ENCODE measurements around the gene HRAS.
"Not testable (repeated sequence)": the region's sequence is repeated elsewhere in the genome, so short reads cannot be mapped to it uniquely, and the experiment has no call there.

Gene HRAS

DNA sequence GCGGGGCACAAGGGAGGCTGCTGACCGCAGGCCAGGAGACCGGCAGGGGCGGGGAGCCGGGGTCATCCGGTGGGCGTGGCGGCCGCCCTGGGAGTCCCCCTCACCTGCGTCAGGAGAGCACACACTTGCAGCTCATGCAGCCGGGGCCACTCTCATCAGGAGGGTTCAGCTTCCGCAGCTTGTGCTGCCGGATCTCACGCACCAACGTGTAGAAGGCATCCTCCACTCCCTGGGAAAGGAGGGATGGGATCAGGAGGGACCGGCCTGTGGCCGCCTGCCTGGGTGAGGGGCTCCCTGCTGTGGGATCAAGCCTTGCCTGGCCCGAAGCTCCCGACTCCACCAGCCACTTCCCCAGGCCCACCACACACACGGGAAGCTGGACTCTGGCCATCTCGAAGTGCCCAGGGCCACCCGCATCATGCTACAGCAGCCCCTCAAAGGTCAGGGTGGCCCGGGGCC lies 2.8 kb downstream of the HRAS start:
- no peak for DNase-seq

DNA sequence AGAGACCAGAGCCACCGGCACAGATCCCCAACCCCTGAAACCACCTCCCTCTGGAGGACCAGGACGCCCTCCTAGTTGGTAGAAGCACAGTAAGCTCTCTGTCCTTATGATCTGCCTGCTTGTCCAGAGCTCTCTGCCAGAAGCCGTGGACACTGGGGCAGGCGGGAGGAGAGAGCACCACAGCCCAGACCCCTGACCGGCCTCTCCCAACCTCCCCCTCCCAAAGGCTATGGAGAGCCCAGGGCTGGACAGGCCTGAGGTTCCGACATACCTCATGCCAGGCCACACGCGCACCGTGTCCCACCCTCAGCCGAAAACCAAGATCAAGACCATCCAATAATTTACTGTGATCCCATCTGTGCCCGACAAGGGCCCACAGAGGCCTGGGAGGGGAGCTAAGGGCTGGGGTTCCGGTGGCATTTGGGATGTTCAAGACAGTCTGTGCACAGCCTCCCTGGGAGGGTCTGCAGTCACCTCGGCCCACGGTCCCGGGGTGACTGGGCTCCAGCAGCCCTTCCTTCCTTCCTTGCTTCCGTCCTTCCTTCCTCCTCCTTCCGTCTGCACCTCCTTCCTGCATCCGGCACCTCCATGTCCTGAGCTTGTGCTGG lies 3.4 kb downstream of the HRAS start:
- no peak for DNase-seq

DNA sequence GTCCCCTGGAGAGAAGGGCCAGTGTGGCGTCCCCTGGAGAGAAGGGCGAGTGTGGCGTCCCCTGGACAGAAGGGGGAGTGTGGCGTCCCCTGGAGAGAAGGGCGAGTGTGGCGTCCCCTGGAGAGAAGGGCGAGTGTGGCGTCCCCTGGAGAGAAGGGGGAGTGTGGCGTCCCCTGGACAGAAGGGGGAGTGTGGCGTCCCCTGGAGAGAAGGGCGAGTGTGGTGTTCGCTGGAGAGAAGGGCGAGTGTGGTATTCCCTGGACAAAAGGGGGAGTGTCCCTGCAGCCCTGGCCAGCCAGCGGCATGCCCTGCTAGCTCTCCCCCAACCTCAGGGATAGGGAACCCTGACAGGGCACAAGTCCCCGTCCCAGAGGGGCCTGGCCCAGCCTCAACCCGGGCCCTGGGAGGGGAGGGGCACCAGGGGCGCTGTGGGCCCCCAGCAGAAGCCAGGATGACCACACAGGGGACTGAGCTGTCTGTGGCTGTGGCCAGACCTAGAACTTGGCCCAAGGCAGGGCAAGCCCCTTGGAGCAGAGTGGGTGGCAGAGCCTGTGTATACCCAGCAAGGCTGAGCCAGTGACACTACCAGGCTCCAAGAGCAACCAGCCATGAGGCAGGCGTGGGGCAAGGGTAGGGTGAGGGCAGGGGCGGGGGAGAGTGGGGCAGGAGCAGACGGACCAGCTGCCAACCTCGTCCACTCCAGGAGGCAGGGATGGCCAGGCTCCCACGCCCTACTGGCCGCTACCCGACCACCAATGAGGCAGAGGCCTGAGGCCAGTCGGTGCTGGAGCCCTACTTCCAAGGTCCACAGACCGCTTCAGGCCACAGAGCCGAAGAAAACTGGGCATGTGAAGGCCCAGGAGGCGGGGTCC lies 4.2 kb downstream of the HRAS start:
- no peak for DNase-seq

DNA sequence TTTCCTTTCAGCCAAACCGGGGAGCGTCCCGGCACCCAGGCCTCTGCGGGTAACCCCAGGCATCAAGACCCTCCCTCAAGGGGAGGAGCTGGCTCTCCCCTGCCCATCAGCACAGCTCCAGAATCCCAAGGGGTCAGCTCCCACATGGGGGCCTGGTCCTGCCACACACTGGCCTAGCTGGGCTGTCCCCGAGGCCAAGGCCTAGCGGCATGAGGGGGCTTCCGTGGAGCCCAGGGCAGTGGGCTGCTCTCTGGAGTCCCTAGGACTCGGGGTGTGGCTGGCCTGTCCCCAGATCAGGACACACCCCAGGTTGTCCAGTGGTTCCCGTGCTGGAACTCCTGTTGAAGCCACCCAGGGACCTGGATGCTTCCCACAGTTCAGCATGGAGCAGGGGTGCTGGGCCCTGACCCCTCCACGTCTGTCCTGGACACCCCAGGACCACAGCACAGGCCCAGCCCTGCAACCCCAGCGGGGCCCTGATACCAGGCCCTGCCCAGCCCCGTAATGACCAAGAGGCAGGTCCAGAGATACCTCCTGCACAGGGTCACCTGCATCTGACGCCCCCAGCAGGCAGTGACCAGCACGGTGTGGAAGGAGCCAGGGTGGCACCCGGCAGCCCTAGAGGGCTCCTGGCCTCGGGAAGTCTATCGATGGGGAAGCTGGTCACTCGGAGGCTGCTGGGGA lies 5.5 kb downstream of the HRAS start:
- no peak for DNase-seq

DNA sequence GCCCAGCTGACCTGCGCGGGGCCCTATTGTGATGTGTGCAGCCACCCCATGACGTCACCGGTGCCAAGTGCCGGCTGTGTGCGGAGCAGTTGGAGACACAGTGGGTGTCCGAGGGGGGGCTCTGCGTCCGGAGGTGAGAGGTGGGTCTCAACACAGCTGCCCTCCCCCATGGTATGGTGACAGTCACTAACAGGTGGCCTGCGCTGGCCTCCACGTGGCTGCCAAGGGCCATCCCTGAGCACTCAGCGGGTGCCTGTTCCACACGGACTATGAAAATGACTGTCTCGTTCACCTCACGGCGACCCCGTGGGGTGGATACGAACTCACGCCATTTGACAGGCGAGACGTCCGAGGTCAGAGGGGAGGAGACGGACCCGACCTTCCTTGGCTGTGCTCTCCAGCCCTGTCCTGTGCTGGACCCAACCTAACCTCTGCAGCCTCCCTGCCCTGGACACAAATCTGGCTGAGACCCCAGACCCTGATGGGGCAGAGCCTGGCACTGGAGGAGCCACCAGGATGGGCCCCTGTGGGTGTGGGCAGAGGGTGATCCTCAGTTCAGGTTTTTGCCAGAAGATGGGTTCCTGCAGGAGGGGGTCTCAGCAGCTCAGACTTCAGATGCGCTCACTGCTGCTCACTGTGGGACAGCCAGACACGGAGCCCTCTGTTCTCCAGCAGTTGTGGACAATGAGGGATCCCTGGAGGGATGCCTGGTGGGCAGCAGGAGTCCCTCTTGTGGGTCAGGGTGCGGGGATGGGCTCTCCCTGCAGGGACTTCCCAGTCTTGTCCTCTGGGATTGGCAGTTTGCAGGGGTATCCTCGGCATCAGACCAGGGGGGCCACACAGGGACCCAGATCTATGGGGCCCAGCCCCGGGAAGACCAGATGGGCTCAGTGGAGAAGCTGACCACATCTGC lies 6.3 kb downstream of the HRAS start:
- peak; percentile 21 for DNase-seq

DNA sequence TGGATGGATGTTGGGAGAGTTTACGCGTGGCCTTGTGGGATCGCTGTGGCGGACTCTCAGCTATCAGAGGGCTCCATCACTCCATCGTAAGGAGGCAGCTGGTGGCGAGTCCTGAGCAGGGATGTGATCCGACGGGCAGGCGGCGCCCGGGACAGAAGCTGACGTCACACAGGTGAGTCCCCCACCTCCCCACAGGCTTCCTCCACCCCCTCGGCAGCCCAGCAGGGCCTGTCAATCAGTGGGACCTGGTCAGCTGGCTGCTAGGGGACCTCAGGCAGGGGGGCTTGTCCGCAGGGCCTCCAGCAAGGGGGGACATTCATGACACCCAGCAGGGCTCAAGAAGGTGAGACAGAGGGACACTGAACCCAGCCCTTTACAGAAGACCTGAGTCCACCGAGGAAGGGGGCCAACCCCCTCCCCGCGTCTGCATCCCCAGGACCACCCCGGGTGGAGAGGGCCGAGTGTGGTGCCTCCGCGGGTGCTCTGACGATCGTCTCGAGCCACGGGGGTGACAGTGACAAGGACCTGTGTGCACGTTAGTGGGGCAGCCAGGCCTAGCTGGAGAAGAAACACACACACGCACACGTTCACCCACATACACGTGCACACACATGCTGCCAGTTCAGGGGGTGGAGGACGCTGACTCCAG lies 7.1 kb downstream of the HRAS start:
- DNase-seq: no peak

DNA sequence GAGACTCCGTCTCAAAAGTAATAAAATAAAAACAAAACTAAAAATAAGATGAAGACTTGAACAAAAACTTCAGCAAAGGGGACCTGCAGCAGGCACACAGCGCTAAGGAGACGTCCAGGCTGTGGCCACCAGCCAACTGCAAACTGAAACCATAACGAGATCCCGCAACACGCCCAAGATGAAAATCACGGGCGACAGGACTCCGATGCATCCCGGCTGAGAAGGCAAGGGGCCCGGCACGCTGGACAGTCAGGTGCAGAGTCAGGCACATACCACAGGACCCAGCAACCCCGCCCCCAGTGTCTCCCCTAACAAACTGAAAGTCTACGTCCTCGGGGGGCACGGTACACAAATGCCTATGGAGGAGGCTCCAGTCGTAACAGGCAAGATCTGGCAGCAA lies 9.2 kb downstream of the HRAS start:
- DNase-seq: no peak

DNA sequence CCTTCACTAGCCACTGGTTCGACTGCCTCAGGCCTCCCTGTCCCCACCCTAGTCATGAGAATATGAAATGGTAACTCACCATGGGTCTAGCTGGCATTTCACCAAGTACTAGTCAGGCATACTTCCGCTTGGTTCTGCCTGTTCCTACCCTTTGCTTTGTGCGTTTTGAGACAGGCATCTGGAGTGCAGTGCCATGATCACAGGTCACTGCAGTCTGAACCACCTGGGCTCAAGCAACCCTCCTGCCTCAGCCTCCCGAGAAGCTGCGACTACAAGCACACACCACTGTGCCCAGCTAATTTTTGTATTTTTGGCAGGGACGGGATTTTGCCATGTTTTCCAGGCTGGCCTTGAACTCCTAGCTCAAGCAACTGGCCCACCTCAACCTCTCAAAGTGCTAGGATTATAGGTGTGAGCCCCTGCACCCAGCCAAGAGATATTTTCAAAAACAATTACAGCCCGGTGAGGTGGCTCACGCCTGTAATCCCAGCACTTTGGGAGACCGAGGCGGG lies 14.1 kb downstream of the HRAS start:
- no peak for DNase-seq

DNA sequence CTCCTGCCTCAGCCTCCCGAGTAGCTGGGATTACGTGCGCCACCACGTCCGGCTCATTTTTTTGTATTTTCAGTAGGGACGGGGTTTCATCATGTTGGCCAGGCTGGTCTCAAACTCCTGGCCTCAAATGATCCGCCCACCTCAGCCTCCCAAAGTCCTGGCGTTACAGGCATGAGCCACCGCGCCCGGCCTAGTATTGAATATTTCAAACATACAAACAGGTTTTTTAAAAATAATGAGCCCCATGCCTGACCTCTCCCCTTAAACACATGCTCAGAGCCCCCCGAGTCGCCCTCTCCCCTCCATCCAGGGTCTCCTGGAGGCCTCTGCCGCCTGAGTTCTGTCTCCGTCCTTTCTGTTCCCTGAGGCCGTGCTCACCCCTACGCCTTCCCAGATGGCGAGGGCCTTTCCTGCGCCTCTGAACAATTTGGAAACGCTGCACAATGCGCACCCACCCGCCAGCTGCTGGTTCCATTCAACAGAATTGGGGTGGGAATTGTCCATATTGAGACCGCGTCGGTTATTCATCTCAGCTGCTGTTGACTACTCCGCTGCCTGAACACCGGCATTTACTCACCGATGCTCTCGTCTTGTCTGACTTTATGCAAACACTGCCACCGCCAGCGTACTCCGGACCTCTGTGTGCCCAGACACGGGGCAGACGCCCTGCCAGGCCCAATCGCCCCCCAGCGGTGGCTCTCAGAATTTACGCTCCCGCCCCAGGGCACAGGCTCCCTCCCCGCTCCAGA lies 14.8 kb downstream of the HRAS start:
- DNase-seq: no peak

DNA sequence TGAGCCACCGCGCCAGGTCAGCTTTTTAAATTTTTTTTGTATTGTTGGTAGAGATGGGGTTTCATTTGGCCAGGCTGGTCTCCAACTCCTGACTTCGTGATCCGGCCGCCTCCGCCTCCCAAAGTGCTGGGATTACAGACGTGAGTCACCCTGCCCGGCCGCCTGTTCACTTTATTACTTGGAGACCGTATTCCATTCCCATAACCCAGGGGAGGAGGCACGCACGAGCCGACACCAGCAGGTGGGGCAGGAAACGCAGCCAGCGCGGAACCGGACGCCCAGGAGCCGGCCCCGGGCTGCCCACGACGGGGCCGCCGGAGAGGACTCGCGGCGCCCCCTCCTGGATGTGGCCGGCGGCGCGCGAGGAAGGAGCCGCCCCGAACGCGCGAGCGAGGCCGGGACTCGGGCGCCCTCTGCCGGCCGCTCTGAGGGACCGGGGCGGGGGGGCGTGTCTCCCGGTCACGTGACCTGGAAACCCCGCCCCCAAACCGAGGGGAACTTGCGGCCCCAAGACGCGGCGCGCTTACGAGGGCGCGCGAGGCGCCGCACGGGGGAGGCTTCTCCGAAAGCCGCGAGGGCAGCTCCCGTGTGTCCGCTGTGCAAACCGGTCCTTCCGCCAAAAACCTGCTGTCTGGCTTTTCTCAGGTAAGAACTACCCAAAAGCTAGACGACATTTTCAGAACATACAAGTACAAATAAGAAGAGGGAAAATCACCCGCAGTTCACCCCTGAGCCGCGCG lies 16.7 kb downstream of the HRAS start:
- no peak for DNase-seq

DNA sequence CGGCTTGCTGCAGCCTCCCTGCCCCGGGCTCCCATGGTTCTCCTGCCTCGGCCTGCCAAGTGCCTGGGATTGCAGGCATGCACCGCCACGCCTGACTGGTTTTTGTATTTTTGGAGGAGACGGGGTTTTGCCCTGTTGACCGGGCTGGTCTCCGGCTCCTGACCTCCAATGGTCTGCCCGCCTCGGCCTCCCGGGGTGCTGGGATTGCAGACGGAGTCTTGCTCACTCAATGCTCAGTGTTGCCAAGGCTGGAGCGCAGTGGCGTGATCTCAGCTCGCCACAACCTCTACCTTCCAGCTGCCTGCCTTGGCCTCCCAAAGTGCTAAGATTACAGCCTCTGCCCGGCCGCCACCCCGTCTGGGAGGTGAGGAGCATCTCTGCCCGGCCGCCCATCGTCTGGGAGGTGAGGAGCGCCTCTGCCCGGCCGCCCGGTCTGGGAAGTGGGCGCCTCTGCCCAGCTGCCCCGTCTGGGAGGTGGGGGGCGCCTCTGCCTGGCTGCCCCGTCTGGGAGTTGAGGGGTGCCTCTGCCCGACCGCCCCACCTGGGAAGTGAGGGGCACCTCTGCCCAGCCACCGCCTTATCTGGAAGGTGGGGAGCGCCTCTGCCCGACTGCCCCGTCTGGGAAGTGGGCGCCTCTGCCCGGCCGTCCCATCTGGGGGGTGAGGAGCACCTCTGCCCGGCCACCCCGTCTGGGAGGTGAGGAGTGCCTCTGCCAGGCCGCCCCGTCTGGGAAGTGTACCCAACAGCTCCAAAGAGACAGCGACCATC lies 18.3 kb downstream of the HRAS start:
- not testable (repeated sequence) for DNase-seq

DNA sequence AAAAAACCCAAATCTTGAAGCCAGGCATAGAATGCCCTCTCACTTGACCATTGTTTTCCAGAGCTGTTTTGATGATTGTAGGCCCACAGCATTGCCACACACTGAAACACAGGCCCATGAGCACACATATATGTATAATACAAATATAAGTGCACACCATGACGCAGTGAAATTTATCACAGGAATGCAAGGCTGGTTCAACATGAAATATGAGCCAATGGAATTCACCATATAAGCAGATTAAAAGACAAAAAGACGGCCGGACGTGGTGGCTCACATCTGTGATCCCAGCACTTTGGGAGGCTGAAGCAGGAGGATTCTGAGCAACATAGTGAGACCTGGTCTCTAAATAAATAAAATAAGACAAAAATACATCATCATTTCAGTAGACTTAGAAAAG lies 19.0 kb downstream of the HRAS start:
- no peak for DNase-seq

DNA sequence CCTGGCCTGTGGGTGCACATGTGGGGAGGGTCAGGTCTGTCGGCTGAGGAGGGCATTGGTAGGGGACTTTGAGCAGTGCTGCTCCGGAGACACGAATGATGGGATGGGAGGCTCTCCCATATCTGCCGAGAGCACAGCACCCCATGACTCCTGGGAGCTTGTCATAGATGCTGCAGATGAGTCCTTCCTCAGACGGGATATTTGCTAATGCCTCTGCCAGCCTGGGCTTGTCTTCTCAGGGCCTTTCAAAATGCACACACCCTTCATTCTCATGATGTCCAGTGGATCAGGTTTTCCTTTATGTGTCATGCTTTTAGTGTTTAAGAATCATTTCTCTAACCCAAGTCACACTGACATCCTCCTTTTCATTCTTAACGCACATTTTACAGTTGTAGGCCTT lies 20.2 kb downstream of the HRAS start:
- DNase-seq: no peak

DNA sequence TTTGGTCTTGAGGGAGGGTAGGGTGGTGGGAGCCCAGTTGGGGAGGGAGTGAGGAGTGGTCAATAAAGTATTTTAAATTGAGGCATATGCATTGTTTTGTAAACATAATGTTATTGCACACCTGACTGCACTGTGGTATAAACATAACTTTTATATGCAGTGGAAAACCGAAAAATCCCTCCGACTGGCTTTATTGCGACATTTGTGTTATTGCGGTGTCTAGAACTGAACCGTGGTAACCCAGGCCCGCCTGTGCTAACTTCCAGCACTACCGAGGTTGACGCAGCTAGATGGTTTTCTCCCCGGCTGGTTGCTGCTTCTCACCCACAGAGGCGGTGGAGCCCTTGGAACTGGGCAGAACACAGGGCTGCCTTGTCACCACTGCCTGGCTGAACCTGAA lies 20.8 kb downstream of the HRAS start:
- DNase-seq: no peak

DNA sequence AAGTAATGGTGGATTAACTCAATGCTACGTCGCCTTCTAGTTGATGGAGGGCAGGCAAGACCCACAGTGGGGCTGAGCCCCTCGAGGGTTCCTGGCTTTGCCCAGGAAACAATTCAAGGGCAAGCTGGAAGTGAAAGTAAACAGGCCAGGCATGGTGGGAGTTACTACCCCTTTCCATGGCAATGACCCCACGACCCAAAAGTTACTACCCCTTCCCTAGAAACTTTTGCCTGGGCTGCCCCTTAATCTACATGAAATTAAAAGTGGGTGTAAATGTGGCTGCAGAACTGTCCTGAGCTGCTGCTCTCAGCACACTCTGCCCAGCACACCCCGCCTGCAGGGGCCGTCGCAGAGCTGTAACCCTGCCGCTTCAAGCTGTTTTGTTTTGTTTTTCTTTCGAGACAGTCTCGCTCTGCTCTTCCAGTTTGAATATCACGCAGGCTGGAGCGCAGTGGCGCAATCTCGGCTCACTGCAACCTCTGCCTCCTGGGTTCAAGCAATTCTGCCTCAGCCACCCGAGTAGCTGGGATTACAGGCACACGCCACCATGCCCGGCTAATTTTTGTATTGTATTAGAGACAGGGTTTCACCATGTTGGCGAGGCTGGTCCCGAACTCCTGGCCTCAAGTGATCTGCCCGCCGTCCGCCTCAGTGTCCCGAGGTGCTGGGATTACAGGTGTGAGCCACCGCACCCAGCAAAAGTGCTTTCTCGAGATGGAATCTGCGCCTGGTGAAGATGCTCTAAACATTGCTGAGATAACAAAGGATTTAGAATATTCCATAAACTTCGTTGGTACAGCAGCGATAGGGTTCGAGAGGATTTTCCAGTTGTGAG lies 22.4 kb downstream of the HRAS start:
- no peak for DNase-seq

DNA sequence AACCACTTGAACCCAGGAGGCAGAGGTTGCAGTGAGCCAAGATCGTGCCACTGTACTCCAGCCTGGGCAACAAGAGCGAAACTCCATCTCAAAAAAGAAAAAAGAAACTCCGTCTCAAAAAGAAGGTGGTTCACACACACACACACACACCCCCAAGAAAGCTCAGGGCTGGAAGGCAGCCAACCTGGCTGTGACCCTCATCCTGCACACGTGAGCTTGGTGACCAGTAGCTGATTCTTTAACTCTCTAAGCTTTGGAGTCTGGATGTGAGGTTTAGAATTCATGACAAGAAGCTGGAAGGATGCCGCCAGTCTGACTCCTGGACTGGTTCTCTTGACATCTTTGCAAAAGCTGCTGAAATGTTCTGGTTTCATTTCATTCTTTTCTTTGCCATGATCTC lies 26.4 kb downstream of the HRAS start:
- no peak for DNase-seq

DNA sequence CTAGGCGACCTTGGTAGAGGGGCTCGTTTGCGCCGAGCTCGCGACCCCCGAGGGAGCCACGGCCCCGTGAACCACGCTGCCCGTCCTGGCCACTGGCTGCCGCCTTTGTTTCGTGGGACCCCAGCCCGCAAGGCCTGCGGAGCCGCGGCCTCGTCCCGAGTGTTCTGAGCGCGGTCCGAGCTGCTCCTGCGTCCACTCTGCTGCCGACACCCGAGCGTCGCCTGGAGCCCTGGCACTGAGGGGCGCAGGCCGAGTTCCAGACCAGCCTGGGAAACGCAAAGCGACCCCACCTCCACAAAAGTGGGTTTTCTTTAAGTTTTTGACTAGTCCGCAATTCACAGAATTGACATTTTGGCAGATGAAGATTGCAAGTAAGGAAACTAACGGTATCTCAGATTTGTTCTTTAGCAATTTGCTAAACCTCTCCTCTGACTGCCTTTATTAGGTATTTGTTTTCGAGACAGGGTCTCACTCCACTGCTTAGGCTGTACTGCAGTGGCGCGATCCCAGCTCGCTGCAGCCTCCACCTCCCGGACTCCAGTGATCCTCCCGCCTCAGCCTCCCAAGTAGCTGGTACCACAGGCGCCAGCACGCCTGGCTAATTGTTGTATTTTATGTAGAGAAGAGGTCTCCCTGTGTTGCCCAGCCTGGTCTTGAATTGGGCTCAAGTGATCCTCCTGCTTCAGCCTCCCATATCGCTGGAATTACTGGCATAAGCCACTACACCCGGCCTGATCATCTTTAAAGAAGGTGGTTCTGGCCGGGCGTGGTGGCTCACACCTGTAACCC lies 27.5 kb downstream of the HRAS start:
- DNase-seq: no peak
